Panc1 (cell line): Measurements from ENCODE around the gene AS3MT.

Experiments
- POLR2AphosphoS5 ChIP-seq: IDR thresholded peaks from 2 replicates; pipeline ENCODE4 v1.6.1; 2012; ENCODE audit warnings: mild to moderate bottlenecking, low read depth, low read length, moderate library complexity
- SIN3A ChIP-seq: IDR thresholded peaks from 2 replicates; pipeline ENCODE4 v1.6.1; 2012; ENCODE audit warnings: low read depth, mild to moderate bottlenecking, low read length, moderate library complexity, borderline replicate concordance; ENCODE audit not compliant: insufficient read depth
- TCF7L2 ChIP-seq: IDR thresholded peaks from 2 replicates; pipeline ENCODE4 v1.6.1; 2011; ENCODE audit warnings: mild to moderate bottlenecking, low read depth, low read length, inconsistent platforms
- TF ChIP-seq, protein P1 (sequence below): fragments of 450-650 bp; IDR thresholded peaks from 2 replicates; pipeline ENCODE4 v1.5.1; 2017; ENCODE audit warnings: mild to moderate bottlenecking
- TF ChIP-seq, protein P2 (sequence below), 2 experiments: IDR thresholded peaks; 2 replicates each; pipeline ENCODE4 v1.6.1; 2011 to 2012; ENCODE audit warnings: low read depth in 2 of 2, control low read depth in 1 of 2, low read length in 1 of 2, mild to moderate bottlenecking in 1 of 2, moderate library complexity in 1 of 2; ENCODE audit not compliant: insufficient read depth in 1 of 2

DNA sequence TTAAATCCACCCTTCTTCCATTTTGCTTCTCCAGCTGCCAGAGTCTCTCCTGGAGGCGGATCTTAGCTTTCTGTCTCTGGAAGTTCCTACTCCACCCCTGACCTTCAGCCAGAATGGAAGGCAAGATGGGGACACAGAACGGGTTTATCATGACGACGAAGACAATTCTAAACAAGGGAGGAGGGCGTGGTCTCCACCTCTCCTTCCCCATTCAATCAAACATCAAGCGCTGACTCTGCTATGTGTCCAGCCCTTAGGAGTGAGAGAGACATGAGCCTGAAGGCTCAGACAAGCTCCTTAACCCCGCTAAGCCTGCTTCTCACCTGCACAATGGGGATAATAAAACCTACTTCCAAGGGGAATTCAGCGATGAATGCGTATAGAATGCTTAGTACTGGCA, 35.1 kb upstream of the AS3MT start:
- TF ChIP-seq, protein P1, sequence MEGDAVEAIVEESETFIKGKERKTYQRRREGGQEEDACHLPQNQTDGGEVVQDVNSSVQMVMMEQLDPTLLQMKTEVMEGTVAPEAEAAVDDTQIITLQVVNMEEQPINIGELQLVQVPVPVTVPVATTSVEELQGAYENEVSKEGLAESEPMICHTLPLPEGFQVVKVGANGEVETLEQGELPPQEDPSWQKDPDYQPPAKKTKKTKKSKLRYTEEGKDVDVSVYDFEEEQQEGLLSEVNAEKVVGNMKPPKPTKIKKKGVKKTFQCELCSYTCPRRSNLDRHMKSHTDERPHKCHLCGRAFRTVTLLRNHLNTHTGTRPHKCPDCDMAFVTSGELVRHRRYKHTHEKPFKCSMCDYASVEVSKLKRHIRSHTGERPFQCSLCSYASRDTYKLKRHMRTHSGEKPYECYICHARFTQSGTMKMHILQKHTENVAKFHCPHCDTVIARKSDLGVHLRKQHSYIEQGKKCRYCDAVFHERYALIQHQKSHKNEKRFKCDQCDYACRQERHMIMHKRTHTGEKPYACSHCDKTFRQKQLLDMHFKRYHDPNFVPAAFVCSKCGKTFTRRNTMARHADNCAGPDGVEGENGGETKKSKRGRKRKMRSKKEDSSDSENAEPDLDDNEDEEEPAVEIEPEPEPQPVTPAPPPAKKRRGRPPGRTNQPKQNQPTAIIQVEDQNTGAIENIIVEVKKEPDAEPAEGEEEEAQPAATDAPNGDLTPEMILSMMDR = no peak
- TF ChIP-seq TCF7L2 = no peak
- TF ChIP-seq, protein P2, sequence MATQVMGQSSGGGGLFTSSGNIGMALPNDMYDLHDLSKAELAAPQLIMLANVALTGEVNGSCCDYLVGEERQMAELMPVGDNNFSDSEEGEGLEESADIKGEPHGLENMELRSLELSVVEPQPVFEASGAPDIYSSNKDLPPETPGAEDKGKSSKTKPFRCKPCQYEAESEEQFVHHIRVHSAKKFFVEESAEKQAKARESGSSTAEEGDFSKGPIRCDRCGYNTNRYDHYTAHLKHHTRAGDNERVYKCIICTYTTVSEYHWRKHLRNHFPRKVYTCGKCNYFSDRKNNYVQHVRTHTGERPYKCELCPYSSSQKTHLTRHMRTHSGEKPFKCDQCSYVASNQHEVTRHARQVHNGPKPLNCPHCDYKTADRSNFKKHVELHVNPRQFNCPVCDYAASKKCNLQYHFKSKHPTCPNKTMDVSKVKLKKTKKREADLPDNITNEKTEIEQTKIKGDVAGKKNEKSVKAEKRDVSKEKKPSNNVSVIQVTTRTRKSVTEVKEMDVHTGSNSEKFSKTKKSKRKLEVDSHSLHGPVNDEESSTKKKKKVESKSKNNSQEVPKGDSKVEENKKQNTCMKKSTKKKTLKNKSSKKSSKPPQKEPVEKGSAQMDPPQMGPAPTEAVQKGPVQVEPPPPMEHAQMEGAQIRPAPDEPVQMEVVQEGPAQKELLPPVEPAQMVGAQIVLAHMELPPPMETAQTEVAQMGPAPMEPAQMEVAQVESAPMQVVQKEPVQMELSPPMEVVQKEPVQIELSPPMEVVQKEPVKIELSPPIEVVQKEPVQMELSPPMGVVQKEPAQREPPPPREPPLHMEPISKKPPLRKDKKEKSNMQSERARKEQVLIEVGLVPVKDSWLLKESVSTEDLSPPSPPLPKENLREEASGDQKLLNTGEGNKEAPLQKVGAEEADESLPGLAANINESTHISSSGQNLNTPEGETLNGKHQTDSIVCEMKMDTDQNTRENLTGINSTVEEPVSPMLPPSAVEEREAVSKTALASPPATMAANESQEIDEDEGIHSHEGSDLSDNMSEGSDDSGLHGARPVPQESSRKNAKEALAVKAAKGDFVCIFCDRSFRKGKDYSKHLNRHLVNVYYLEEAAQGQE (IDR thresholded peaks at IDR 0.05; ENCODE audit: insufficient read depth in 1 of 2, low read depth in 2 of 2, low read length in 1 of 2) = no peak
- no peak for TF ChIP-seq POLR2AphosphoS5
- TF ChIP-seq SIN3A = no peak
